DMS114 treated with DMSO at 0.1 percent for 48 hours (cell line): ENCODE results near the gene LIPC.

Source experiments
- DNase-seq: peaks from one replicate; lab custom pipeline; 2025; ENCODE audit not compliant: unreplicated experiment; lab: John Stamatoyannopoulos, UW

Gene LIPC

GRCh38 chr15:58431221-58432149 is at the start of gene LIPC:
TSS of gene LIPC (plus strand) at chr15:58431991. CDS start at chr15:58432033, 42 bp downstream.
- no peak for DNase-seq

GRCh38 chr15:58383876-58384275 is 47.9 kb upstream of the LIPC start:
- DNase-seq, result no peak

GRCh38 chr15:58384667-58385066 is 47.1 kb upstream of the LIPC start:
- no peak for DNase-seq

- no peak for DNase-seq
Observed at GRCh38 chr15:58386081-58386480, 45.7 kb upstream of the LIPC start.

GRCh38 chr15:58386641-58387040 is 45.1 kb upstream of the LIPC start:
- no peak for DNase-seq

- no peak for DNase-seq
Observed at GRCh38 chr15:58387130-58387529, 44.7 kb upstream of the LIPC start.

- DNase-seq, result no peak
Observed at GRCh38 chr15:58388211-58388610, 43.6 kb upstream of the LIPC start.

GRCh38 chr15:58390118-58390517 is 41.7 kb upstream of the LIPC start:
- DNase-seq, result no peak

GRCh38 chr15:58390655-58391054 is 41.1 kb upstream of the LIPC start:
- DNase-seq, result no peak

- DNase-seq, result no peak
Observed at GRCh38 chr15:58391088-58391487, 40.7 kb upstream of the LIPC start.

GRCh38 chr15:58392141-58392540 is 39.6 kb upstream of the LIPC start:
- no peak for DNase-seq

- no peak for DNase-seq
Observed at GRCh38 chr15:58392611-58393161, 39.1 kb upstream of the LIPC start.

- DNase-seq, result no peak
Observed at GRCh38 chr15:58393241-58393662, 38.5 kb upstream of the LIPC start.

- DNase-seq, result no peak
Observed at GRCh38 chr15:58396181-58396580, 35.6 kb upstream of the LIPC start.

- DNase-seq, result no peak
Observed at GRCh38 chr15:58398071-58398470, 33.7 kb upstream of the LIPC start.

GRCh38 chr15:58398643-58399042 is 33.1 kb upstream of the LIPC start:
- no peak for DNase-seq

GRCh38 chr15:58399739-58400138 is 32.1 kb upstream of the LIPC start:
- DNase-seq, result no peak

- no peak for DNase-seq
Observed at GRCh38 chr15:58401276-58401675, 30.5 kb upstream of the LIPC start.

- no peak for DNase-seq
Observed at GRCh38 chr15:58401991-58402649, 29.7 kb upstream of the LIPC start.

- DNase-seq, result no peak
Observed at GRCh38 chr15:58403581-58403980, 28.2 kb upstream of the LIPC start.

- no peak for DNase-seq
Observed at GRCh38 chr15:58404020-58404419, 27.8 kb upstream of the LIPC start.

- DNase-seq, result no peak
Observed at GRCh38 chr15:58404722-58405121, 27.1 kb upstream of the LIPC start.
